Fibroblast of lung (primary cell): ENCODE results near the gene SELENOH.

ENCODE experiments used
- CTCF ChIP-seq, 2 donors: IDR thresholded peaks in 1 of 2; conservative IDR thresholded peaks in 1 of 2; 1 replicate in 1 of 2; 2 replicates in 1 of 2; pipeline ENCODE4 v1.5.1; 2011 to 2012; ENCODE audit warnings: low read length in 2 of 2, control low read depth in 1 of 2, inconsistent platforms in 1 of 2, low read depth in 1 of 2, mild to moderate bottlenecking in 1 of 2
- EZH2 ChIP-seq: IDR thresholded peaks from 2 replicates; pipeline ENCODE4 v1.5.1; 2012; ENCODE audit warnings: low read length, control low read depth, mild to moderate bottlenecking; ENCODE audit errors: missing control alignments

DNA sequence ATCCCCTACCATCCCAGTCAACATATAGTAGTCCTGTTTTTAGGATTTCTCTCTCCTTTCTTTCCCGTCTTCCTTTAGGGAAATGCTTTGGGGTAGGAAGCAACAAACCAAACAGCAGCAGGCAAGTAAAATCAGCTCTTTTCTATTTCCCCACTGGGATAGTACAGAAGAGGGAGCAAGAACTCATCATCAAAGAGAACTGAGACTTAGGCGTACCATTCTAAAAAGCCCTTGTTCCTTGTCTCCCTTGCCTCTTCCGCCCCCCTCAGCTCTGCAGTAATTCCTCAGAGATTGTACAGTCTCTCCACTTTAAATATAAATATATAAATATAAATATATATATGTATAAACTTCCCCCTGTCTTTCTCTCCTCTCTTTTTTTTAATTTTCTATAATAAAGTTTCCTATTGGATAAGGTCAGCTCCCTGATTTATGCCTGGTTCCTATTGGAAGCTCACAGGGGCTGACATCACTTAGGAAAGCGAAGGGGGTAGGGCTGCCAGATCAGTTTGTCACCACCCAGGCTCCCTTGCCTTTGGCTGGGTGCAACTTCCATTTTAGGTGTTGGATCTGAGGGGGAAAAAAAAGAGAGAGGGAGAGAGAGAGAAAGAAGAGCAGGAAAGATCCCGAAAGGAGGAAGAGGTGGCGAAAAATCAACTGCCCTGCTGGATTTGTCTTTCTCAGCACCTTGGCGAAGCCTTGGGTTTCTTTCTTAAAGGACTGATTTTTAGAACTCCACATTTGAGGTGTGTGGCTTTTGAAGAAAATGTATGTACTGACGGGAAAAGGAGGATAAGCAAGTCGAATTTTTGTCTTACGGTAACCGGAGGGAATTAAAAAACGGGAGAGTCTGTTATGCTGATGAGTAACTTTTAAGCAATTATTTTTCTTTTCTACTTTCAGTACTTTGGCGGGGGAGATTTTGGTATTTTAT is 20.3 kb downstream of the SELENOH start, which contains the start of gene CTNND1:
- TF ChIP-seq CTCF (conservative IDR thresholded peaks at IDR 0.05 in 1 of 2, IDR thresholded peaks at IDR 0.05 in 1 of 2; ENCODE audit: low read depth in 1 of 2, low read length in 2 of 2) (no peak), EZH2 (no peak)
